Parathyroid adenoma (tissue), 2 donors: ENCODE results near the gene SUCO.

ENCODE experiments used
- H2AFZ ChIP-seq: fragments of 300-600 bp; sonication (generic); one replicate; pipeline ENCODE4 v1.7.0; 2017; ENCODE audit warnings: antibody characterized with exemption, mild to moderate bottlenecking
- H3K27ac ChIP-seq: fragments of 300-600 bp; sonication (generic); one replicate; pipeline ENCODE4 v1.7.0; 2017
- H3K27me3 ChIP-seq: fragments of 300-600 bp; sonication (generic); one replicate; pipeline ENCODE4 v1.7.0; 2017; ENCODE audit warnings: low read length; ENCODE audit not compliant: control insufficient read depth, insufficient read depth
- H3K36me3 ChIP-seq: fragments of 300-600 bp; sonication (generic); one replicate; pipeline ENCODE4 v1.7.0; 2017; ENCODE audit warnings: low read length; ENCODE audit not compliant: control insufficient read depth, insufficient read depth
- H3K4me1 ChIP-seq: fragments of 300-600 bp; sonication (generic); one replicate; pipeline ENCODE4 v1.7.0; 2017; ENCODE audit warnings: control low read depth
- H3K4me2 ChIP-seq: fragments of 300-600 bp; sonication (generic); one replicate; pipeline ENCODE4 v1.7.0; 2017; ENCODE audit warnings: low read length
- H3K4me3 ChIP-seq: fragments of 300-600 bp; sonication (generic); one replicate; pipeline ENCODE4 v1.7.0; 2017; ENCODE audit warnings: low read depth, low read length
- H3K79me2 ChIP-seq: fragments of 300-600 bp; sonication (generic); one replicate; pipeline ENCODE4 v1.7.0; 2017; ENCODE audit warnings: control low read depth
- H3K9ac ChIP-seq: fragments of 300-600 bp; sonication (generic); one replicate; pipeline ENCODE4 v1.7.0; 2017; ENCODE audit warnings: mild to moderate bottlenecking
- H3K9me3 ChIP-seq: fragments of 300-600 bp; sonication (generic); one replicate; pipeline ENCODE4 v1.7.0; 2017; ENCODE audit warnings: low read length; ENCODE audit not compliant: control insufficient read depth
- CTCF ChIP-seq: fragments of 300-600 bp; sonication (generic); IDR thresholded peaks from one replicate; pipeline ENCODE4 v1.7.0; 2017; ENCODE audit warnings: antibody characterized with exemption, mild to moderate bottlenecking
- donor health status: primary hyperparathyroidism.

SUCO gene

DNA sequence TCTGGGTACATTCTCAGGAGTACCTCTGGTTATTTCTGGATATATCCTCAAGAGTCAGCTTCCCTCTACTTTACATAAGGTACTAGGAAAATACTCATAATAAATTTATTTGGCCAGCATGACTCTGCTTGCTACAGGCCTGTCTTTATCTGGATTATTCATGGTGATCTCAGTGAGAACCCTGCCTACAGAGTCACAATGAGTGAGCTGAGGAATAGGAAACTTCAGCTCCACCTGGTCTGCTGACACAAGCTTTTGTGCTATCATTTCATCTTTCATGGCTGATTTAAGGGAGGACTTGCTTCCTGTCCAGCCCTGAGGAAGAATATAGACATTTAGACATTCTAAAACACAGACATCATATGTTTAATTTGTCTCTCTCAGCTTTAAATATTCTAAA is 19.5 kb upstream of the SUCO start:
- H3K27me3 ChIP-seq, result no peaks in the 10 kb centered on the region
- H3K4me3 ChIP-seq, result peak overlapping the region; percentile 28
- H3K4me2 ChIP-seq, result peak overlapping the region; percentile 67
- H3K79me2 ChIP-seq, result no peaks in the 10 kb centered on the region
- no peak for TF ChIP-seq CTCF
- no peaks in the 10 kb centered on the region for H3K36me3 ChIP-seq
- H3K9me3 ChIP-seq, result no peaks in the 10 kb centered on the region
- no peak overlapping the region for H3K9ac ChIP-seq
- H2AFZ ChIP-seq, result no peak overlapping the region
- peaks cover 11% of the 10 kb centered on the region for H3K4me1 ChIP-seq
- peak overlapping the region; percentile 84 for H3K27ac ChIP-seq

DNA sequence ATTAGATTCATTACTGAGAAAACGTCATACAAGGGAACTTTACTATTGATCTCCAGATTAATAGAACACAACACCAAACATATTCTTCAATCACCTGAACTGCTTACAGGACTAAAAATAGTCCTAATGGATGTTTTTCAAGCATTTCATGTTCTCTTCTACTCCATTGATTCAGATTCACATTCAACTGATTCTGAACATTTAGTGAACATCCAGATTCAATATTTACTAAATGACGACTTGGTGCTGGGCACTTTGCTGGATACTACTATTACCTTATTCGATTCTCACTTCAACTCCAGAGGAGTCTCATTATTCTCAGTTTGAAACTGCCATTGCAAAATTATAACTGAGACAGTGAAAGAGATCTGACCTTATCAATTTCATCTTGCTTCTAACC is 18.8 kb upstream of the SUCO start:
- Histone ChIP-seq H3K9me3 (no peaks in the 10 kb centered on the region), H3K4me3 (peak overlapping the region; percentile 28), H3K36me3 (no peaks in the 10 kb centered on the region), H3K9ac (no peak overlapping the region), H3K4me2 (peak overlapping the region; percentile 67), H2AFZ (peak overlapping the region; percentile 46), H3K27me3 (no peaks in the 10 kb centered on the region), H3K27ac (peak overlapping the region; percentile 84), H3K4me1 (peaks cover 11% of the 10 kb centered on the region), H3K79me2 (no peaks in the 10 kb centered on the region)
- TF ChIP-seq CTCF, result no peak

DNA sequence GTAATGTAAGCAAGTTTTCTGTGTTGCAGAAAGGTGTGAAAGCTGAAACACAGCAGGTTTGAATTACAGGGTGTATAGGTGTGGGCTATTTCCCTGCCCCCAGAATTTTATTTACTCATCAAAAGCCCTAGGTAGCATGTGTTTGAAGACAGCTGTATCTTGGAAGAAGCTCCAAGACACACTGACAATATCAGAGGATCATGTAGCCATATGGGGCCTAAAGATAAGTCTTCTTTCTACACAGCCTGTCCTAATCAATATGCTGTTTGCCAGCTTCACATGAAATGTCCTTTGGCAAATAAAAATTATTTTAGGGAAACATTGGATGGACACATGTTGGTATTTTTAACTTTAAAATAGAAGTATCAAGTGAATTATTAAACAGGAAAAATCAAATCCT is 17.5 kb upstream of the SUCO start:
- no peaks in the 10 kb centered on the region for H3K27me3 ChIP-seq
- TF ChIP-seq CTCF, result no peak
- H3K4me1 ChIP-seq, result peaks cover 11% of the 10 kb centered on the region
- H3K27ac ChIP-seq, result peak overlapping the region; percentile 15
- no peaks in the 10 kb centered on the region for H3K79me2 ChIP-seq
- no peaks in the 10 kb centered on the region for H3K9me3 ChIP-seq
- H3K9ac ChIP-seq, result no peak overlapping the region
- H3K36me3 ChIP-seq, result no peaks in the 10 kb centered on the region
- H2AFZ ChIP-seq, result no peak overlapping the region
- no peak overlapping the region for H3K4me2 ChIP-seq
- H3K4me3 ChIP-seq, result no peak overlapping the region

DNA sequence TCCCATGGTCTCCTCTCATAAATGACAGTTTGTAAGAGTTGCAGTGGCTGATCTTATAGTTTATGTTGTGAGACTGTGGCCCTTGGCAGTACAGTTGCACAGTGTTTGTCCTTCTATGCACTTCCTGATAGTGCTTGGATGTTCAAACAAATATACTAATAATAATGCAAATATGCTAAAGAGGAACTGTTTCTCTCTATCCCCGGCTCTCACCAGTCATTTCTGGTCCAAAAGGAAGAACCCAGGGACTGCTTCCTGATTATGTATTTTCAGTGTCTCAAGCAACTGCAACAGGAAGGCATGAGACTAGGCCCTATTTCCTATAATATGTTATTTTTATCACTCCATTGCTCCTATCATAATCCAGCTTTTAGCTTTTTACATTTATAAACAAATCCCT is 17.0 kb upstream of the SUCO start:
- Histone ChIP-seq H3K9me3 (no peaks in the 10 kb centered on the region), H3K4me2 (no peak overlapping the region), H3K27ac (no peak overlapping the region), H3K4me1 (peaks cover 11% of the 10 kb centered on the region), H3K27me3 (no peaks in the 10 kb centered on the region), H2AFZ (no peak overlapping the region), H3K36me3 (no peaks in the 10 kb centered on the region), H3K9ac (no peak overlapping the region), H3K4me3 (no peak overlapping the region), H3K79me2 (no peaks in the 10 kb centered on the region)
- no peak for TF ChIP-seq CTCF

DNA sequence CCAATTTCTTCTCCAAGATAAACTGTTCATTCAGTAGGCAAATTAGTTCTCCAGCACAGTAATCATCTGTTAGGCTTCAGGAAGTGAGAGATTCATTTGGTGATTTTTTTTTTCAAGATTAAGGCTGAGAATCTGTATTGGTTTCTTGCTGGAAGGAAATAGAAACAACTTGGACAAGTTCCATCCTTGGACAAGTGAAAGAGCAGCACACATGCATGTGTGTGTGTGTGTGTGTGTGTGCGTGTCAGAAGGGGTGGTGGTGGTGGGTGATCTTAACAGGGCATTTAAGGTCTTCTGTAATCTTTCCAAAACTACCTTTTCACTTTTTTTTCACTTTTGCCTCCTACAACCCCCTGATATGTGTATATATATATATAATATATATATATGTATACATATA is 15.9 kb upstream of the SUCO start:
- Histone ChIP-seq H3K4me2 (no peak overlapping the region), H3K4me3 (no peak overlapping the region)
- no peak for TF ChIP-seq CTCF

More for the DNA sequence above, 15.9 kb upstream of the SUCO start:
- H3K36me3 ChIP-seq, result no peaks in the 10 kb centered on the region
- H3K4me1 ChIP-seq, result peaks cover 11% of the 10 kb centered on the region
- H3K79me2 ChIP-seq, result no peaks in the 10 kb centered on the region
- no peak overlapping the region for H3K9ac ChIP-seq
- no peak overlapping the region for H3K27ac ChIP-seq
- H3K9me3 ChIP-seq, result no peaks in the 10 kb centered on the region
- no peak overlapping the region for H2AFZ ChIP-seq
- no peaks in the 10 kb centered on the region for H3K27me3 ChIP-seq
